HUES48 (cell line): ENCODE data around the gene SWSAP1.

Source experiments
- H3K27ac ChIP-seq: one replicate; pipeline ENCODE4 v1.7.0; 2013; ENCODE audit warnings: low read depth, low read length, inconsistent platforms
- H3K27me3 ChIP-seq: 2 replicates; pipeline ENCODE4 v1.6.1; 2013; ENCODE audit warnings: mild to moderate bottlenecking, low read length; ENCODE audit not compliant: control insufficient read depth, insufficient read depth
- H3K36me3 ChIP-seq: 2 replicates; pipeline ENCODE4 v1.6.1; 2013; ENCODE audit warnings: low read length; ENCODE audit not compliant: control insufficient read depth, insufficient read depth
- H3K4me1 ChIP-seq: 2 replicates; pipeline ENCODE4 v1.6.1; 2013; ENCODE audit warnings: mild to moderate bottlenecking, low read length; ENCODE audit not compliant: control insufficient read depth, insufficient read depth
- H3K4me3 ChIP-seq: 2 replicates; pipeline ENCODE4 v1.5.1; 2013; ENCODE audit warnings: mild to moderate bottlenecking, low read depth, low read length
- H3K9ac ChIP-seq: 2 replicates; pipeline ENCODE4 v1.6.1; 2013; ENCODE audit warnings: mild to moderate bottlenecking, low read depth, low read length, moderate library complexity
- H3K9me3 ChIP-seq: 2 replicates; pipeline ENCODE4 v1.6.1; 2013; ENCODE audit warnings: low read length; ENCODE audit not compliant: control insufficient read depth, insufficient read depth

Gene SWSAP1

GRCh38 chr19:11418094-11418548 is 43.7 kb downstream of the SWSAP1 start:
- peak overlapping the region; percentile 81 for H3K4me3 ChIP-seq
- H3K36me3 ChIP-seq, result 0 out of 2 replicates have a peak, but pooled peaks cover 3% of the 10 kb centered on the region
- H3K4me1 ChIP-seq, result peaks cover 6% of the 10 kb centered on the region; the same call in 1 of the 2 replicates
- H3K9ac ChIP-seq, result no peak overlapping the region; the same call in 1 of the 2 replicates
- H3K27ac ChIP-seq, result peak overlapping the region; percentile 66
- H3K9me3 ChIP-seq, result no peaks in the 10 kb centered on the region
- H3K27me3 ChIP-seq, result peaks cover 22% of the 10 kb centered on the region

GRCh38 chr19:11418549-11419506 is 44.4 kb downstream of the SWSAP1 start, which contains the start of gene RGL3:
Gene RGL3 (minus strand): TSS chr19:11419314. CDS start chr19:11419278, 36 bp downstream.
- Histone ChIP-seq H3K36me3 (0 out of 2 replicates have a peak, but pooled peaks cover 3% of the 10 kb centered on the region), H3K9ac (peak within 1 kb of the TSS; percentile 22; the same call in 1 of the 2 replicates), H3K27ac (peak within 1 kb of the TSS; percentile 66), H3K4me3 (peak within 1 kb of the TSS; percentile 81), H3K9me3 (no peaks in the 10 kb centered on the region), H3K4me1 (peaks cover 6% of the 10 kb centered on the region; the same call in 1 of the 2 replicates), H3K27me3 (peaks cover 27% of the 10 kb centered on the region)

GRCh38 chr19:11420429-11421370 is 46.2 kb downstream of the SWSAP1 start:
- Histone ChIP-seq H3K9ac (no peak overlapping the region), H3K36me3 (no peaks in the 10 kb centered on the region), H3K9me3 (no peaks in the 10 kb centered on the region), H3K27ac (no peak overlapping the region), H3K4me3 (peak overlapping the region; percentile 71), H3K27me3 (peaks cover 29% of the 10 kb centered on the region), H3K4me1 (peaks cover 6% of the 10 kb centered on the region; the same call in 1 of the 2 replicates)

- H3K27ac ChIP-seq, result no peak overlapping the region
These were observed 47.1 kb downstream of the SWSAP1 start for GRCh38 chr19:11421371-11422098.

GRCh38 chr19:11422163-11423065 is 47.9 kb downstream of the SWSAP1 start:
- Histone ChIP-seq H3K36me3 (no peaks in the 10 kb centered on the region), H3K4me3 (peak overlapping the region; percentile 71), H3K4me1 (peaks cover 6% of the 10 kb centered on the region; the same call in 1 of the 2 replicates), H3K27me3 (peaks cover 29% of the 10 kb centered on the region), H3K9me3 (no peaks in the 10 kb centered on the region), H3K9ac (no peak overlapping the region), H3K27ac (no peak overlapping the region)

More at GRCh38 chr19:11421371-11422098, 47.1 kb downstream of the SWSAP1 start:
- Histone ChIP-seq H3K4me3 (peak overlapping the region; percentile 71), H3K9ac (no peak overlapping the region), H3K4me1 (peaks cover 6% of the 10 kb centered on the region; the same call in 1 of the 2 replicates), H3K27me3 (peaks cover 29% of the 10 kb centered on the region), H3K9me3 (no peaks in the 10 kb centered on the region), H3K36me3 (no peaks in the 10 kb centered on the region)

- Histone ChIP-seq H3K27me3 (peaks cover 29% of the 10 kb centered on the region), H3K36me3 (no peaks in the 10 kb centered on the region), H3K9ac (no peak overlapping the region), H3K4me3 (no peak overlapping the region), H3K27ac (no peak overlapping the region), H3K9me3 (no peaks in the 10 kb centered on the region), H3K4me1 (peaks cover 6% of the 10 kb centered on the region; the same call in 1 of the 2 replicates)
These were observed 48.8 kb downstream of the SWSAP1 start for GRCh38 chr19:11423164-11423790.

GRCh38 chr19:11423791-11424181 is 49.3 kb downstream of the SWSAP1 start:
- H3K9me3 ChIP-seq, result no peaks in the 10 kb centered on the region
- no peak overlapping the region for H3K27ac ChIP-seq
- no peak overlapping the region for H3K4me3 ChIP-seq
- H3K9ac ChIP-seq, result no peak overlapping the region
- H3K27me3 ChIP-seq, result peaks cover 29% of the 10 kb centered on the region
- H3K36me3 ChIP-seq, result no peaks in the 10 kb centered on the region
- H3K4me1 ChIP-seq, result peaks cover 6% of the 10 kb centered on the region; the same call in 1 of the 2 replicates
